IPS DF 19.7 (cell line): ENCODE data around the gene ZFAND2A.

Source experiments
- DNase-seq: peaks from one replicate; pipeline ENCODE4 v3.0.0-alpha.2; 2013; ENCODE audit warnings: low read depth, low spot score

Gene ZFAND2A

DNA sequence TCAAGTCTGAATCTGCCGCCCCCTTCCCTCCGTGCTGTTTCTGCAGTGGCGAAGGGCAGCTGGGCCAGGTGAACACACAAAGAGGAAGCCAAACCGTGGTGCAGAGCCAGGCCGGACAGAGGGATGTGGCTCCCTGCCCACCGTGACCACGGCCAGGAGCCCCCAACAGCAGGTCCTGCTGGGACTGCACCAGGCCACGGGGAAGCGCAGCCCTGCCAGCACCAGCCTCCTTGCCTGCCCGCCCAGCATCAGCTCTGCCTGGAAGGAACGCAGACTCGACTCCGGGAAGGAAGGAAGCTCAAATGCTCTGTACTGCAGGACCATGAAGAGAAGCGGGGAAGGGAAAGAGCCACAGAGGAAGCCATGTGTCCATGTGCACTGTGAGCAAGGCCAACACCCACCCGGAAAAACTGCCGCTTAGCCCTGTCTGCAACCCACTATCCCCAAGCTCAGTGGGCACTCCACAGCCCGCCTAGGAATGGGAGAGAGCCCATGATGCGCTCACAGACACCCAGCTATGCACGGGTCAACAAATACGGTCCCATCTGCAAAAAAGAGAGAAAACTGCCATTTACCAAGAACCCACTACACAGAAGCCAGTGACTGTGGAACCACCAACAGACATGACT is 53.1 kb downstream of the ZFAND2A start:
- no peak for DNase-seq

- no peak for DNase-seq
These were observed 53.8 kb downstream of the ZFAND2A start for GRCh38 chr7:1106063-1106792.

- DNase-seq, result no peak
These were observed 54.8 kb downstream of the ZFAND2A start for GRCh38 chr7:1105189-1105588.

DNA sequence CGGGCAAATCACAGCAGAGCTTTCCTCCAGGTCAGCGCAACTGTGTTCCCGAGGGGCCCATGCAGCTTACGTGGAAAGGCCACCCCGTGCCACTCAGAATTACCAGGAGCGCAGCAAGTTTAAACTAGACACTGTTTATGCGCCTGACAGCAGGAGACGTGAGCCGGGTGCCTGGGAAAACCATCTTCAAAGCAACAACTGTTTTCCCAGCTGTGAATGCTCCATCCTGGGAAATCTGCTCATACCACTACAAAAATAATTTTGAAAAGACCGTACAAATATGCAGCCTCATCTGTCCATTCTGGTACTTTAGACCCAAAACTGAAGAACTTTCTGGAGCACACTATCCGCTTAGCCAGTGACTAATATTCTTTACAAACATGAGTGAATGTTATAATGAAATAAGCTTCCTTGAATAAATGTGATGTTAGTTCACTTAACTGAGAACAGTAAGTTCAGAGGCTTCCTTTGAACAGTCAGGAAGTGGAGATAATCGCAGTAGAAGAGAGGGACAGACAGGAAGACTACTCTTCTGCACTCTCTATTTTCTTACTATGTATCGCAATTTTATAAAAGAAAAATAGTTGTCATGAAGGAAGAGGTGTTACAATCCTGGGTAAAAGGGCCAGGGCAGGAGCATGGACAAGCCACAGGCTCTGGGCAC is 55.3 kb downstream of the ZFAND2A start:
- no peak for DNase-seq

GRCh38 chr7:1103789-1104515 is 56.0 kb downstream of the ZFAND2A start:
- no peak for DNase-seq

DNA sequence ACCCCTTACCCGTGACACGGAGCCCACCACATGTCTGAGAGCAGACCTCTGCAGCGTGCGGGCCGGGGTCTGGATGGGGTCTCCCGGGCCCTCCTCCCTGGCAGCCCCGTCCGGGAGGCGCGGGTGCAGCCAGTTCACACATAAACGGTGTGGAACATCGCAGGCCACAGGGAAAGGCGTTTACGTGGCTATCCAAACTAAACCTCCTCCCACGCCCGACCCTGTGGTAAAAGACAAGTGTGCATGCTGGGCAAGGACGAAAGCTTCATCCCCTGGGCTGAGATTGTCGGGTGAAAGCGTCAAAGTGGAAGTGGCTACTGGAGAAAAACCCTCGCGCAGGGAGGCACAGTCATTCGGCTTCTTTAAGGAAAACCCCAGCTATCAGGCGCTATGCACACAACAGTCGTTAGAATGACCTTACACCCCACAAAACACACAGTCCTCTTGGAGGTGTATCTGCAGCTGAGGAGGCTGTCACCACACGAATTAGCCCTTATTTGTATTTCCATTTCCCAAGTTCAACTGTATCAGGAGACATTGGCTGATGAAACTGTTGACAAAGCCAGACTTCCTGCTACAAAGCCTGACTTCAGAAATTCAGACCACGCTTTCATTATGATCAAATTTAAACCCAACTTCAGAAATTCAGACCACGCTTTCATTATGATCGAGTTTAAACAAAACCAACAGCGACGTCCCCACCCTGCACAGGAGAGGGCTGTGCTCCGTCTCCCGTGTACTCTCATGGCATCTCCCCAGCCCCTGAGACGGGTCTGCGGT is 56.8 kb downstream of the ZFAND2A start:
- DNase-seq, result no peak
